WI38 (cell line): ENCODE data around the gene POU2F3.

ENCODE experiments used
- H3K4me3 ChIP-seq: 2 replicates; pipeline ENCODE4 v1.5.1; 2011; ENCODE audit warnings: low read depth, mild to moderate bottlenecking, control low read depth, low read length
- TF ChIP-seq, protein P1 (sequence below): IDR thresholded peaks from 2 replicates; pipeline ENCODE4 v1.5.1; 2012; ENCODE audit warnings: low read depth, mild to moderate bottlenecking, control low read depth, low read length

POU2F3 gene

DNA sequence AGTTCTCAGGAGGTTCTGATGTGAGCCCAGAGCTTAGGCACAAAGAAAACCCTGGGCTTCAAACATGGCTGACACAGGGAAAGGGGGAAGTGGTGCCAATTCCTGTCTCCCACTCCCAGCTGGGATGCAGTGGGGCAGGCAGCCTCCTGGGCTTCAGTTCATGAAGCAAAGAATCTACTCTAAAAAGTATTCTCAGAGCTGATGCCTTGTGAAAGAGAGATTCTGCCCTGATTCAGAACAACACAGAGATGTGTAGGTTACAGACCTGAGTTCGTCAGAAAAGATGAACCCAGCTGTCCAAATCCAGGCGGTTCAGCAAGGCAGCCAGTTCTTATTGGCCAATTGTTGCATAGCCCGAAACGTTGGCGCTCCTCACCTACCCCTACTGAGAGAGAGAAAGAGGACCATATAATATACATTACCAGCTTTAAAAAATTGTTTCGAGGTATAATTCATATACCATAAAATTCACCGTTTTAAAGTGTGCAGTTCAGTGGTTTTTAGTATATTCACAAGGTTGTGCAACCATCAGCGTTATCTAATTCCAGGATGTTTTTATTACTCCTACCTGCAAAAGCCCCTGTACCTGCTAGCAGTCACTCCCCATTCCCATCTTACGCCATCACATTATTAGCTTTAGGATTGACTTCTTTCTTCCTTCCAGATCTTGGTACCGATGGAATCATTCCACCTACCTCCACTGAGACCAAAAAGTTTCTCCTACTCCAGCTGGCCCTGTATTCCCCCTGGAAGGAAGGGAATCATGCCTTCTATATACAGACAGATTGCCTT is 77.9 kb downstream of the POU2F3 start:
- TF ChIP-seq, protein P1, sequence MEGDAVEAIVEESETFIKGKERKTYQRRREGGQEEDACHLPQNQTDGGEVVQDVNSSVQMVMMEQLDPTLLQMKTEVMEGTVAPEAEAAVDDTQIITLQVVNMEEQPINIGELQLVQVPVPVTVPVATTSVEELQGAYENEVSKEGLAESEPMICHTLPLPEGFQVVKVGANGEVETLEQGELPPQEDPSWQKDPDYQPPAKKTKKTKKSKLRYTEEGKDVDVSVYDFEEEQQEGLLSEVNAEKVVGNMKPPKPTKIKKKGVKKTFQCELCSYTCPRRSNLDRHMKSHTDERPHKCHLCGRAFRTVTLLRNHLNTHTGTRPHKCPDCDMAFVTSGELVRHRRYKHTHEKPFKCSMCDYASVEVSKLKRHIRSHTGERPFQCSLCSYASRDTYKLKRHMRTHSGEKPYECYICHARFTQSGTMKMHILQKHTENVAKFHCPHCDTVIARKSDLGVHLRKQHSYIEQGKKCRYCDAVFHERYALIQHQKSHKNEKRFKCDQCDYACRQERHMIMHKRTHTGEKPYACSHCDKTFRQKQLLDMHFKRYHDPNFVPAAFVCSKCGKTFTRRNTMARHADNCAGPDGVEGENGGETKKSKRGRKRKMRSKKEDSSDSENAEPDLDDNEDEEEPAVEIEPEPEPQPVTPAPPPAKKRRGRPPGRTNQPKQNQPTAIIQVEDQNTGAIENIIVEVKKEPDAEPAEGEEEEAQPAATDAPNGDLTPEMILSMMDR: no peak

GRCh38 chr11:120318906-120319305 is 79.0 kb downstream of the POU2F3 start:
- H3K4me3 ChIP-seq: no peak overlapping the region
- TF ChIP-seq, protein P1: no peak

More for the DNA sequence above, 77.9 kb downstream of the POU2F3 start:
- H3K4me3 ChIP-seq: no peak overlapping the region

- H3K4me3 ChIP-seq: peak within 1 kb of the TSS; percentile 76
- TF ChIP-seq, protein P1: 0 out of 2 replicates have a peak, but pooled peaks have one; percentile 7
Observed at GRCh38 chr11:120324932-120325810, 85.2 kb downstream of the POU2F3 start, which contains the start of gene TLCD5. TSS of gene TLCD5 (plus strand) at chr11:120325299. CDS start at chr11:120327442, 2,143 bp downstream.

DNA sequence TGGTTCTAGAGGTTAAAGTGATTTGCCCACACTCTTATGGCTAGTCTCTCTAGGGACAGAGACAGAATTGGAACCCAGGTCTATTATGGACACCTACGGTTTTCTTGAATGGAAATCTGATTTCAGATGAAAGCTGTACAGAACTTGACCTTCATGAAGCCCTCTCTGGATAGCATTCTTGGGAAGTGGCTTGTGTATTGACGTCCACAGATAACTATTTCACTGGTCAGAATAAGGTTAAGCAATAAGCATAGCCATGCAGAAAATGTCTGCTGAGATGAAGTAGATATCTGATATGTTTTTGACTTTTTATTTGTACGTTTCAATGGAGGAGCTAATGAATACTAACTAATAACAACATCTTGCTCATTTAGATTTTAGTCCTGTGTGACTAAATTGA is 86.3 kb downstream of the POU2F3 start:
- TF ChIP-seq, protein P1: no peak
- H3K4me3 ChIP-seq: peak overlapping the region; percentile 76

- TF ChIP-seq, protein P1: no peak
- H3K4me3 ChIP-seq: peak overlapping the region; percentile 76
Observed at GRCh38 chr11:120326845-120327281, 86.9 kb downstream of the POU2F3 start.

DNA sequence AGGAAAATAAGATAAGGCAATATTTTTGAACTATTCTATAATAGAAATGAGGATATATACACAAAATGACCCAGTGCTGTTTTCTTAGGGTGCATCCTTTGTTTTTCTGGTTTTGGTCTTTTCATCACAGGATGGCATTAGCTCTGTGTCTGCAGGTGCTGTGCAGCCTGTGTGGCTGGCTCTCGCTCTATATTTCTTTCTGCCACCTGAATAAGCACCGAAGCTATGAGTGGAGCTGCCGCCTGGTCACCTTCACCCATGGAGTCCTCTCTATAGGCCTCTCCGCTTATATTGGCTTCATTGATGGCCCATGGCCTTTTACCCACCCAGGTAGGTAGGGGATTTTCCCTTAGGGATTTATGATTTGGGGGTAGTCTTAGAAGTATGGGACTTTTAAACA is 87.4 kb downstream of the POU2F3 start:
- no peak overlapping the region; the same call in 1 of the 2 replicates for H3K4me3 ChIP-seq
- TF ChIP-seq, protein P1: no peak
